ENCODE measurements around the gene SLC41A3.

The SLC41A3 gene

GRCh38 chr3:126021702-126022101 is 62.2 kb downstream of the SLC41A3 start:
- H3K27ac ChIP-seq: no peak overlapping the region
- no peak for TF ChIP-seq CTCF (conservative IDR thresholded peaks at IDR 0.05)

GRCh38 chr3:126021224-126021623 is 62.7 kb downstream of the SLC41A3 start:
- no peak overlapping the region for H3K27ac ChIP-seq
- no peak for TF ChIP-seq CTCF (conservative IDR thresholded peaks at IDR 0.05)

GRCh38 chr3:126019683-126020082 is 64.2 kb downstream of the SLC41A3 start:
- TF ChIP-seq CTCF (conservative IDR thresholded peaks at IDR 0.05): no peak
- H3K27ac ChIP-seq: no peak overlapping the region

- H3K27ac ChIP-seq: no peak overlapping the region
- TF ChIP-seq CTCF (conservative IDR thresholded peaks at IDR 0.05): no peak
Observed at GRCh38 chr3:126018995-126019394, 64.9 kb downstream of the SLC41A3 start.

GRCh38 chr3:126018545-126018944 is 65.4 kb downstream of the SLC41A3 start:
- TF ChIP-seq CTCF (conservative IDR thresholded peaks at IDR 0.05): no peak
- H3K27ac ChIP-seq: no peak overlapping the region

- no peak overlapping the region for H3K27ac ChIP-seq
- no peak for TF ChIP-seq CTCF (conservative IDR thresholded peaks at IDR 0.05)
Observed at GRCh38 chr3:126017362-126017761, 66.6 kb downstream of the SLC41A3 start.

GRCh38 chr3:126016616-126017015 is 67.3 kb downstream of the SLC41A3 start:
- no peak overlapping the region for H3K27ac ChIP-seq
- TF ChIP-seq CTCF (conservative IDR thresholded peaks at IDR 0.05): no peak

- TF ChIP-seq CTCF (conservative IDR thresholded peaks at IDR 0.05): no peak
- H3K27ac ChIP-seq: no peak overlapping the region
Observed at GRCh38 chr3:126015075-126015474, 68.8 kb downstream of the SLC41A3 start.
